ENCODE data around the gene SEC61A2.

DNA sequence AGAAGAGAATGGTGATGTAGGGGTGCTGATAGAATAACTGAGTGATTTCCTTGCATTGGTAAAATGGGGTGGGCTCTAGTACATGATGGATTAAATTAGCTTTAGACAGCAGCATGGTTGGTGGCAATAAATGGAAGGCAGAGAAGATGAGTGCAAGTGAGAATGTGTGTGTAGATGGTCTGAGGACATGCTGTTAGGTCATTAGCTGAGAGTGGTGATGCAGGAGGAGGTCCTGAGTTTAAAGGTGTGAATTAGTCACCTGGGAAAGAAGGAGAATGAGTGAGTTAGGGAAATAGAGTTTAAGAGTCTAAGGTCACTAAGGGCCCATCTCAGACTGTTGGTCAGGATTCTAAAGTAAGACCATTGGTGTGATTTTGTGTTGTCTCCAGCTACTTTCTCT is 17.9 kb upstream of the SEC61A2 start:
- TF ChIP-seq CEBPB (IDR thresholded peaks at IDR 0.05; ENCODE audit: low read depth, low read length) (no peak), NANOG (IDR thresholded peaks at IDR 0.05; ENCODE audit: insufficient read depth, low read depth, low read length, poor library complexity, severe bottlenecking) (no peak), JUND (IDR thresholded peaks at IDR 0.05; ENCODE audit: low read length) (no peak), SP1 (IDR thresholded peaks at IDR 0.05; ENCODE audit: low read depth, low read length) (no peak), TBP (IDR thresholded peaks at IDR 0.05; ENCODE audit: low read depth, low read length) (no peak), RFX5 (IDR thresholded peaks at IDR 0.05; ENCODE audit: borderline replicate concordance, low read depth, low read length) (no peak)
- TF ChIP-seq, protein P1, sequence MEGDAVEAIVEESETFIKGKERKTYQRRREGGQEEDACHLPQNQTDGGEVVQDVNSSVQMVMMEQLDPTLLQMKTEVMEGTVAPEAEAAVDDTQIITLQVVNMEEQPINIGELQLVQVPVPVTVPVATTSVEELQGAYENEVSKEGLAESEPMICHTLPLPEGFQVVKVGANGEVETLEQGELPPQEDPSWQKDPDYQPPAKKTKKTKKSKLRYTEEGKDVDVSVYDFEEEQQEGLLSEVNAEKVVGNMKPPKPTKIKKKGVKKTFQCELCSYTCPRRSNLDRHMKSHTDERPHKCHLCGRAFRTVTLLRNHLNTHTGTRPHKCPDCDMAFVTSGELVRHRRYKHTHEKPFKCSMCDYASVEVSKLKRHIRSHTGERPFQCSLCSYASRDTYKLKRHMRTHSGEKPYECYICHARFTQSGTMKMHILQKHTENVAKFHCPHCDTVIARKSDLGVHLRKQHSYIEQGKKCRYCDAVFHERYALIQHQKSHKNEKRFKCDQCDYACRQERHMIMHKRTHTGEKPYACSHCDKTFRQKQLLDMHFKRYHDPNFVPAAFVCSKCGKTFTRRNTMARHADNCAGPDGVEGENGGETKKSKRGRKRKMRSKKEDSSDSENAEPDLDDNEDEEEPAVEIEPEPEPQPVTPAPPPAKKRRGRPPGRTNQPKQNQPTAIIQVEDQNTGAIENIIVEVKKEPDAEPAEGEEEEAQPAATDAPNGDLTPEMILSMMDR (IDR thresholded peaks at IDR 0.05; ENCODE audit: control extremely low read depth in 1 of 3, insufficient read depth in 1 of 3, low read depth in 1 of 3, low read length in 3 of 3): no peak
- TF ChIP-seq, protein P2, sequence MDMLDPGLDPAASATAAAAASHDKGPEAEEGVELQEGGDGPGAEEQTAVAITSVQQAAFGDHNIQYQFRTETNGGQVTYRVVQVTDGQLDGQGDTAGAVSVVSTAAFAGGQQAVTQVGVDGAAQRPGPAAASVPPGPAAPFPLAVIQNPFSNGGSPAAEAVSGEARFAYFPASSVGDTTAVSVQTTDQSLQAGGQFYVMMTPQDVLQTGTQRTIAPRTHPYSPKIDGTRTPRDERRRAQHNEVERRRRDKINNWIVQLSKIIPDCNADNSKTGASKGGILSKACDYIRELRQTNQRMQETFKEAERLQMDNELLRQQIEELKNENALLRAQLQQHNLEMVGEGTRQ (IDR thresholded peaks at IDR 0.05; ENCODE audit: low read length): no peak
- TF ChIP-seq, protein P3, sequence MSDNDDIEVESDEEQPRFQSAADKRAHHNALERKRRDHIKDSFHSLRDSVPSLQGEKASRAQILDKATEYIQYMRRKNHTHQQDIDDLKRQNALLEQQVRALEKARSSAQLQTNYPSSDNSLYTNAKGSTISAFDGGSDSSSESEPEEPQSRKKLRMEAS (IDR thresholded peaks at IDR 0.05): no peak

Data from H1 (cell line).